Superior temporal gyrus (tissue), 1 donor: ENCODE results near the gene MYBPC2.
A peak's percentile ranks its signal among the peaks of the same experiment; 100 is the strongest.

Experiments used
- DNase-seq: peaks from one replicate; pipeline ENCODE4 v3.0.0-alpha.2; 2016; ENCODE audit errors: extremely low spot score

Gene MYBPC2

GRCh38 chr19:50500753-50501151, 68.1 kb downstream of the MYBPC2 start:
- no peak for DNase-seq

- no peak for DNase-seq
Measured at GRCh38 chr19:50501186-50501567, 68.5 kb downstream of the MYBPC2 start.

GRCh38 chr19:50501568-50502475, 69.1 kb downstream of the MYBPC2 start:
- DNase-seq, result no peak

- no peak for DNase-seq
Measured at GRCh38 chr19:50505856-50506611, 73.3 kb downstream of the MYBPC2 start.

GRCh38 chr19:50506700-50507099, 74.0 kb downstream of the MYBPC2 start:
- DNase-seq, result no peak

- DNase-seq, result no peak
Measured at GRCh38 chr19:50507376-50507775, 74.7 kb downstream of the MYBPC2 start.

GRCh38 chr19:50508843-50509190, 76.1 kb downstream of the MYBPC2 start:
- DNase-seq, result no peak

GRCh38 chr19:50509366-50509765, 76.7 kb downstream of the MYBPC2 start:
- no peak for DNase-seq

- DNase-seq, result no peak
Measured at GRCh38 chr19:50510121-50510670, 77.5 kb downstream of the MYBPC2 start.

GRCh38 chr19:50510700-50511068, 78.0 kb downstream of the MYBPC2 start:
- no peak for DNase-seq

GRCh38 chr19:50511069-50511822, 78.6 kb downstream of the MYBPC2 start, which contains the start of gene JOSD2:
Gene JOSD2 (minus strand): TSS chr19:50511191. CDS start chr19:50510431, 760 bp downstream.
- peak; percentile 99 for DNase-seq

GRCh38 chr19:50512112-50512998, 79.7 kb downstream of the MYBPC2 start:
- DNase-seq, result no peak

GRCh38 chr19:50512999-50513745, 80.5 kb downstream of the MYBPC2 start:
- no peak for DNase-seq

GRCh38 chr19:50513746-50514345, 81.2 kb downstream of the MYBPC2 start, which contains the start of gene ASPDH:
Gene ASPDH (minus strand): TSS chr19:50513913. CDS start chr19:50513823, 90 bp downstream.
- DNase-seq, result no peak

GRCh38 chr19:50514346-50515167, 81.9 kb downstream of the MYBPC2 start:
- peak; percentile 84 for DNase-seq

- DNase-seq, result no peak
Measured at GRCh38 chr19:50515168-50515561, 82.5 kb downstream of the MYBPC2 start.
